GM19023 (cell line): ENCODE results near the gene FANCC.

ENCODE experiments used
- ATAC-seq: cut with Tn5 transposase; IDR thresholded peaks from one replicate; pipeline ENCODE4 v1.9.1; 2021; ENCODE audit warnings: mild to moderate bottlenecking, moderate library complexity; ENCODE audit not compliant: unreplicated experiment

Gene FANCC

GRCh38 chr9:95076696-95077052 is 240.8 kb downstream of the FANCC start:
- no peak for ATAC-seq

DNA sequence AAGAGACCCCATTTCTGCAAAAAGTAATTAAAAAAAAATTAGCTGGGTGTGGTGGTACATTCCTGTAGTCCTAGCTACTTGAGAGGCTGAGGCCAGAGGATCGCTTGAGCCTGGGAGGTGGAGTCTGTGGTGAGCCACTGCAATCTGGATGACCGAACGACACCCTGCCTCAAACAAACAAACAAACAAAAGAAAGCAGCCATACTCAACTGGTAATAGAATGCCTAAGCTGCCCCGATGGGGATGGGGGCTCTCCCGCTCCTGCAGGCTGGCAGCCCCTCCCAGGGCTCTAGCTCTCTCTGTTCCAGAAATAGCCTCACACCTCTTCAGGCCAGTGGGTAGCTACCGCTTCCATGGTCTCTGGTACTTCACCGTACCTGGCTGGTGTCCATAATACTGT is 241.8 kb downstream of the FANCC start:
- ATAC-seq = no peak

DNA sequence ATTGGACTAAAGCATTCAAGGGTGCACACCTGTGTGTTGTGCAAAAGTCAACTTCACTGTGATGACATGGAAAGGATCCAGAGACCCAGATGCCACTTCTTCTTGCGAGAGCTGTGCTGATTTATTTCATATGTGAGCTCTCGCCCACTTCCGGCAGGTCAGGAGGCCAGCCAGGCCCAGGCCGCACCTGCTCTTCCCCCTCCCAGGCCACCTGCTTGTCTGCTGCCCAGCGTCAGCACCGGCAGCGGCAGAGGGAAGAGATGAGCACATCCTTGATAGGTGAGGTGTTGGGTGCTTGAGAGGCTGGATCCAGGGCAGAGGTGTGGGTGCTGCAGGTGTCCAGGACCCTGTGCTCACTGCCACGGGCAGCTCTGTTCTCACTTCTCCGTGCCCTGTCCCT is 242.9 kb downstream of the FANCC start:
- ATAC-seq = no peak

DNA sequence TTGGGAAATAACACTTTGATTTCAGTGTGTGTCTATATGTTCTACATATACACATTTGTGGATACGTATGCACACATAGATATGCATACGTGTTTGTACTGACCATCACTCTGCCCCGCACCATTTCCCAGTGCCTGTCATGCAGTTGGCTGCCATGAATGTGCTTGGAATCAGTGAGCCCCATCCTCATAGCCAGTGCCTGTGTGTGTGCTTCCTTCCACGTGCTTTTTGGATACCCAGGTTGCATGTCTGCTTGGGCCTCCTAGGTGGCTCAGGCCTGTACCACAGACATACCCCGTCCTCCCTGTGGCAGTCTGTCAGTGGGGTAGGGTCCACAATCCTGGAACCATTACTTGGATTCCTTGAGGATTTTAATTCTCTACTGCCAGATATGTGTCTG is 243.6 kb downstream of the FANCC start:
- no peak for ATAC-seq

DNA sequence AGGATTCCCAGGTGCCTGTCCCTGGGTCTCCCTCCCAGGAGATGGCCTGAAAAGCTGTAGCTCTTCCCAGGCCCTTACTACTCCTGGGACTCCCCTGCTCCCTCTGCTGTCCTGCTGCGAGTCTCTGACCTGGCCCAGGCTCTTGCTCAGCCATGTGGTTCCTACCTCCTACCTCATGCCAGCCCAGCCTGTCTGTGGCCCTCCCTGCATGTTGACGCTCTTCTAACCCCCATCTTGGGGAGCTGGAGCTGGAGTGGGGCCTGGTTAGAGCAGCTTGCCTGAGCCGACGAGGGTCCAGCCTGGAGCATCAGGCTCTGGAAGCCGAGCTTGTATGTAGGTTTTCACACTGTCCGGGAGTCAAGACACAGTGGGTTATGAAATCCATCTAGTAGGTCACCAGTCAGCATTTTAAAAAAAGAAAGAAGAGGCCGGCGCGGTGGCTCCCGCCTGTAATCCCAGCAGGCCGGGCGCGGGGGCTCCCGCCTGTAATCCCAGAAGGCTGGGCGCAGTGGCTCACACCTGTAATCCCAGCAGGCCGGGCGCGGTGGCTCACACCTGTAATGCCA is 244.4 kb downstream of the FANCC start:
- ATAC-seq = no peak

DNA sequence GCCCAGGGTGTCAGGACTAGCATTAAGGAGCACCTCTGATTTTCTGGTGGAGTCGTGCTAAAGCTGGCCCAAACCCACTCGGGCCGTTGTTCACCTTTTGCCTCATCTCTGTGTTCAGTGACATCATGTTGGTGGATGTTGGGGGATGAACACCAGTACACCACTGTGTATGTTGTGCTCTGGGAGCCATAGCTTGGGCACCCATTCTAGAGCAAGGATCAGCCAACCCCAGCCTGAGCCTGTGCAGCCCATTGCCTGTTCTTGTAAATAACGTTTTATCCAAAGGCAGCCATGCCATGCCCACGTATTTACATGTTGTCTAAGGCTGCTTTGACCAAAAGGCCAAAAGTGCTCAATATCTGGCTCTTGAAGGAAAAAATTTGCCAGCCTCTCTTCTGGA is 245.6 kb downstream of the FANCC start:
- ATAC-seq = no peak

- ATAC-seq = no peak
Measured at GRCh38 chr9:95071450-95071849, 246.1 kb downstream of the FANCC start.

- ATAC-seq = no peak
Measured at GRCh38 chr9:95070549-95071021, 246.9 kb downstream of the FANCC start.

DNA sequence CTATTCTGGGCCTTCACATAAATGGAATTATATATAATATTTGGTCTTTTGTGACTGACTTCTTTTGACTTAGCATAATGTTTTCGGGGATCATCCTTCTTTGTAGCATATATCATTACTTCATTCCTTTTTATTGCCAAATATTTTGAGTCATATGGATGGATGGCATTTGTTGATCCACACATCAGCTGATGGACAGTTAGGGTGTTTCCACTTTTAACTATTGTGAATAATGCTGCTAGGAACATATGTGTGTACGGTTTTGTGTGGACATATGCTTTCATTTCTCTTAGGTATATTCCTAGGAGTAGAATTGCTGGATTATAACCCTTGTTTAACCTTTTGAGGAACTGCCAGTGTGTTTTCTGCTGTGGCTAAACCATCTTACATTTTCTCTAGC is 249.6 kb downstream of the FANCC start:
- ATAC-seq = no peak

DNA sequence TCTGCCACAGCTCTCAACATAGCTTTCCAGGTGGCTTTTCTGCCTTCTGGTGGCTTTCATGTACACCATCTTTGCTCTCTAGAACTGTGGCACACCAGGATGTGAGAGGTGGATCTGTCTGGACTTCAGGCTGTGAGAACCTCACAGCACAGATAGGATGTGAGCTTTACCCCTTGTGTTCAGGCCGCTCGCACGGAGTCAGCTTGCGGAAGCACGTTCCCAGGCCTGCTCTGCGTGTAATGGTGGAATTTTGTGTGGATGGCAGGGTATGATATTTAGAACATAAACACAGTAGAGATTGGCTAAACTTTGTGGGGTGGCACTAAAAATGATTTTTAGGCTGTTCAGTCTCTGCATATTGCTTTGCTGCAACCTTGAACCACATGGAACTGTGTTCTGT is 250.5 kb downstream of the FANCC start:
- no peak for ATAC-seq

GRCh38 chr9:95065224-95065623 is 252.3 kb downstream of the FANCC start:
- ATAC-seq = no peak

- no peak for ATAC-seq
Measured at GRCh38 chr9:95063300-95063699, 254.2 kb downstream of the FANCC start.

DNA sequence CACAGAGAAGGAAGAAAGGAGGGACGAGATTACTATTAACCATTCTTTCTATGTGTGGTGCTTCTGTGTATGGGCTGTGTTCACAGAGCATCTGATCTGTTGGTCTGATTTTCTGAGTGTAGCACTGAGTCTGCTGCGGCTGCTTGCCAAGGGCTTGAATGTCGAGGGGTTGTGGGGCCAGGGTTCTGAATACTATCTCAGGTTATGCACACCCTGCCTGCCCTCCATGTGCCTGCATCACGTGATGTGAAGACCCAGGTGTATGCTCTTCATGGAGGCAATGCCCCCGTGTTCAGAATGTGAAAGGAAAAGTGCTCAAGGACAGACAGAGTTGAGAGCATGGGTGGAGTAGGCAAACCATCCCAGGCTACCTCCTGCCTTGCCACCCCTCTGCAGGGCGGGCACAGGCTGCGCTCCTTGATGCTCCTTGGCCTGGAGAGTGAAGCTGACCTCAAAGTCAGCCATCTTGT is 254.9 kb downstream of the FANCC start:
- ATAC-seq = no peak

DNA sequence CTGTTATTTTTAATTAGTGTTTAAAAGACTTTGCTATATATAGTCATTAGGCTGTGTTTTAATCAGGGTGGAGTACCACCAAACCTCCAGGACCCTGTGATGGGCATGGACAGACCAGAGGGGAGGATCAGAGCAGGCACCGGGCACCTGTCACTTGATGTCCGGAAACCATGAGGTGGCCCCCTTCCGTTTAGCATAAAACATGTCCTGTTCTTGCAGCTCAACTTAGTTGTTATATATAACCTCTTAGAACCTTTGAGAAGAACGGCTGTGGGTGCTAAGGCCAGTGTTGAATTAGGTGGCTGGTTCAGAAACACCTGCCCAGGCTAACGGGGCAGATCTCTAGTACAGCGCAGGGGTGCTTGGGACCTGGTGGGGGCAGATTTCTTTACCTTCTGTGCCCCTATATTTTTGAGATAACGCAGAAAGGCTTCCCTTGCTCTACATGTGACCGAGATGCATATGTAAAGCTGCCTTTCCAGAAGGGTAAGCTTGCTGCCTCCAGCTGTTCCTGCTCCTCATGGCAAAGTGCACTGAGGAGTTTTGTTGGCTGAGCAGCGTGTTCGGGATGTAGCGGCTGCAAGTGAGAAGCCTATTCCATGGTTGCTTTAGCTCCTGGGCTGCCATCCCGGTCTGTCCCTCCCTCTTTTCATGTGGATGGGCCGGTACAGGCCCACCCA is 255.5 kb downstream of the FANCC start:
- no peak for ATAC-seq

GRCh38 chr9:95060916-95061315 is 256.6 kb downstream of the FANCC start:
- ATAC-seq = no peak

GRCh38 chr9:95060234-95060633 is 257.3 kb downstream of the FANCC start:
- ATAC-seq = no peak

DNA sequence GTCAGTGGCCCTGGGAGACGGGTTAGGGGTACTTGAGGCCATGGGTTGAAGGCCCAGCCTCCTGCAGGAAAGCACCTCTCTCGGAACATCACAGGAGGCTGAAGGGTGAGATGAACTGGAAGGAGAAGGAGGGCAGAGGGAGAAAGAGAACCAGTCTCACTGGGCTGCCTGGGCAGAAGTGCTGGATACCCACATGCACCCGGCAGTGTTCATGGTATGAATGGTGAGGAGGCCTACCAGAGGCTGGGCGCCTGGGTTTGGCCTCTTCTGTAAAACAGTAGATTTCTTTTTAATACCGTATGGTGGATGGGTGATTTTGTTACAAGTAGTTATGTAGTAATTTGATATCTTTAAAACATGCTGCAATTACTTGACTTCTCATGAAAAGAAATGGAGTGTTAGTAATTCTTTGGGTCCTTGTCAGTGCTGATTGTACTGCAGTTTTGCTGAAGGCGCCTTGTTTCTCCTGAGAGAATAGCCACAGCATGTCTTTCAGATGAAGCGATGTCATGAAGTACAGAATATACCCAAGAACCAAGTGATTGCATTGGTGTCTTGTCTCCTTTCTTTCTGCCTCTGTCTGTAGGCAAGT is 258.6 kb downstream of the FANCC start:
- ATAC-seq = no peak

- ATAC-seq = no peak
Measured at GRCh38 chr9:95058121-95058785, 259.3 kb downstream of the FANCC start.

DNA sequence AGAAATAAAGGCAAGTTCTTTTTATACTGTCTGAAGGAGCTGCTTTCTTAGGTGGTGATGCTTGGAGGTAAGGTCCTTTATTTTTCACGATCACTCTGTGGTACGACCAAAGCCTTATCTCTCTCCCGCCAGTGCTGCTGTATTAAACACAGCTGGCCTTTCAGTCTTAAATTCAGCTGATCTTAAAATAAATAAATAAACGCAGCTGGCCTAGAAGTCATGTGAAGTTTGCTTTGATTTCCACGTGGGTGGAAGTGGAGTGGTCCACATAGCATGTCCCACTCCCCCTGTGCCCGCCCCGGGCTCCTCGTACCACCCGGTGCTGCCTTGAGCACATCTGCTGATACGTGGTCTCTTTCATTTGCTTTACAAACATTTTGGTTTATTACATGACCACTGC is 260.4 kb downstream of the FANCC start:
- no peak for ATAC-seq

- no peak for ATAC-seq
Measured at GRCh38 chr9:95055851-95056551, 261.5 kb downstream of the FANCC start.

DNA sequence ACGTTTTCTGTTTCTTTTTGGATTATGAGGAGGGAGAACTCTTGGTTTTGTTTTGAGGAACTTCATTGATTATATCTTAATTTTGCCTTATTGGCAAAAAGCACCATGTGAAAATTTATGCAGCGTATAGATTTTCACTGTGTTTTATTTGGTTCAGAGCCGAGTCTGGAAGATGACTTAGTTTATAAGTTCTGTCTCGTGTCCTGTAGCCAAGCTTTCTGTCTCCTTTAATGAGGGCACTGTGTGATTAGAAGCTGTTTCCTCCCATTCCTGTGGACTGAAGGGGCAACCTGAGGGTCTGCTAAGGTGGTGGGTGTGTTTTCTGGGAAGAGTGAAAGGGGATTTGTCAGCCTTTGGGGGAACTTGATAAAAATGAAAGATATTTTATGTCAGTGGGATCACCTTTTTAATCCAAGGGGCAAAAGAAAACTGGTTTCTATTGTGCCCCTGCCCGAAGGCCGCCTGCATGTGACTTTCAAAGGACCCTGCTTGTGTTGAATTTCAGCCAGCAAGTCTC is 262.1 kb downstream of the FANCC start:
- ATAC-seq = no peak
